Gastroesophageal sphincter (tissue), 3 donors: ENCODE results near the gene PKN1.

Experiments used
- EP300 ChIP-seq: sonication (generic); formaldehyde crosslinking; IDR thresholded peaks from one replicate; pipeline ENCODE4 v1.6.1; 2017; ENCODE audit warnings: antibody characterized with exemption, mild to moderate bottlenecking
- POLR2A ChIP-seq, 2 donors: fragments of 450-650 bp; IDR thresholded peaks; one replicate each; pipeline ENCODE4 v1.6.1; 2017; ENCODE audit warnings: antibody characterized with exemption in 2 of 2, mild to moderate bottlenecking in 2 of 2, moderate library complexity in 1 of 2
- POLR2AphosphoS5 ChIP-seq: sonication (generic); formaldehyde crosslinking; IDR thresholded peaks from one replicate; pipeline ENCODE4 v1.6.1; 2017; ENCODE audit warnings: antibody characterized with exemption
- TF ChIP-seq, protein P1 (sequence below), 4 experiments: fragments of 200-600 bp in 2 of 4; fragments of 450-650 bp in 2 of 4; sonication (generic) in 1 of 4; IDR thresholded peaks; one replicate each; pipeline ENCODE4 v1.5.1; 2017 to 2019; ENCODE audit warnings: antibody characterized with exemption in 4 of 4, mild to moderate bottlenecking in 2 of 4, moderate library complexity in 2 of 4

GRCh38 chr19:14503285-14503684 is 70.2 kb downstream of the PKN1 start:
- TF ChIP-seq, protein P1, sequence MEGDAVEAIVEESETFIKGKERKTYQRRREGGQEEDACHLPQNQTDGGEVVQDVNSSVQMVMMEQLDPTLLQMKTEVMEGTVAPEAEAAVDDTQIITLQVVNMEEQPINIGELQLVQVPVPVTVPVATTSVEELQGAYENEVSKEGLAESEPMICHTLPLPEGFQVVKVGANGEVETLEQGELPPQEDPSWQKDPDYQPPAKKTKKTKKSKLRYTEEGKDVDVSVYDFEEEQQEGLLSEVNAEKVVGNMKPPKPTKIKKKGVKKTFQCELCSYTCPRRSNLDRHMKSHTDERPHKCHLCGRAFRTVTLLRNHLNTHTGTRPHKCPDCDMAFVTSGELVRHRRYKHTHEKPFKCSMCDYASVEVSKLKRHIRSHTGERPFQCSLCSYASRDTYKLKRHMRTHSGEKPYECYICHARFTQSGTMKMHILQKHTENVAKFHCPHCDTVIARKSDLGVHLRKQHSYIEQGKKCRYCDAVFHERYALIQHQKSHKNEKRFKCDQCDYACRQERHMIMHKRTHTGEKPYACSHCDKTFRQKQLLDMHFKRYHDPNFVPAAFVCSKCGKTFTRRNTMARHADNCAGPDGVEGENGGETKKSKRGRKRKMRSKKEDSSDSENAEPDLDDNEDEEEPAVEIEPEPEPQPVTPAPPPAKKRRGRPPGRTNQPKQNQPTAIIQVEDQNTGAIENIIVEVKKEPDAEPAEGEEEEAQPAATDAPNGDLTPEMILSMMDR (IDR thresholded peaks at IDR 0.05), result no peak
- no peak for TF ChIP-seq POLR2A (IDR thresholded peaks at IDR 0.05)
- no peak for TF ChIP-seq EP300
- TF ChIP-seq POLR2AphosphoS5, result no peak
